HG03571 (cell line): ENCODE measurements around the gene OR7A17.

Experiments used
- ATAC-seq: cut with Tn5 transposase; IDR thresholded peaks from one replicate; pipeline ENCODE4 v1.9.1; 2021; ENCODE audit not compliant: unreplicated experiment

Gene OR7A17

GRCh38 chr19:14886032-14886431, at the start of gene OR7A17:
Gene OR7A17 (minus strand): TSS chr19:14886132. CDS start chr19:14881355, 4,777 bp downstream.
- ATAC-seq: no peak

DNA sequence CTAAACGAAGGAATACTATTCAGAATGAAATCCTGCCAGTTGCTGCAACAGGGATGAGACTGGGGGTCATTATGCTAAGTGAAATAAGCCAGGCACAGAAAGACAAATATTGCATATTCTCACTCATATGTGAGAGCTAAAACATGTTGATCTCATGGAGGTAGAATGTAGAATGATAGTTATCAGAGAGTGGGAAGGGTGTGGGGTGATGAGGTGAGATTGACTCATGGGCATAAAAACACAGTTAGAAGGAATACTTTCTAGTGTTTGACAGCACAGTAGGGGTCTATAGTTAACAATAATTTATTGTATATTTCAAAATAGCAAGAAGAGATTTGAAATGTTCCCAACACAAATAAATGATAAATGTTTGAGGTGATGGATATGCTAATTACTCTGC, 47.6 kb upstream of the OR7A17 start:
- no peak for ATAC-seq

- ATAC-seq: no peak
Observed at GRCh38 chr19:14916848-14917247, 30.9 kb upstream of the OR7A17 start.

GRCh38 chr19:14915116-14915515, 29.2 kb upstream of the OR7A17 start:
- ATAC-seq: no peak

GRCh38 chr19:14906711-14907110, 20.8 kb upstream of the OR7A17 start:
- ATAC-seq: no peak

DNA sequence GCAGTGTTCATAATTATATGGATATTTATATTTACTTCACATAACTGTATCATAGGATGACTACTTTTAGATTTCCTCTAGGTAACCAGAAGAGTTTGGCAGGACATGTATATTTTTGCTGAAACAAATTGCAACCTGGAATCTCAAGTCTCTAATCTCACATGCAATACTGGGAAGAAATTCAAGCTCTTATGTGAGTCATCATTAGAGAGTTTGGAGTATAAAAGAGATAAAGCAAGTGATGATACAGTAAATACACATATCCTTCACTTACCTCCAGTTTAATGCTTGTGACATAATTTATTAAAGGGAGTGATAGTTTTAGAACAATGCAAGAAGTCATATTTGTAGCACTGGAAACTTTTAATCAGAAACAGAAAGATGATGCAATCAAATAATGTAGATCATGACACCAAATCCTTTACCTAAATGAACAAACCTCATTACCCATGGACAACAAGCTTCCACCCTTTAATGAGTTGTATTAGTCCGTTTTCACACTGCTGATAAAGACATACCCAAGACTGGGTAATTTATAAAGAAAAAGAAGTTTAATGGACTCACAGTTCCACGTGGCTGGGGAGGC, 15.8 kb upstream of the OR7A17 start:
- ATAC-seq: no peak

DNA sequence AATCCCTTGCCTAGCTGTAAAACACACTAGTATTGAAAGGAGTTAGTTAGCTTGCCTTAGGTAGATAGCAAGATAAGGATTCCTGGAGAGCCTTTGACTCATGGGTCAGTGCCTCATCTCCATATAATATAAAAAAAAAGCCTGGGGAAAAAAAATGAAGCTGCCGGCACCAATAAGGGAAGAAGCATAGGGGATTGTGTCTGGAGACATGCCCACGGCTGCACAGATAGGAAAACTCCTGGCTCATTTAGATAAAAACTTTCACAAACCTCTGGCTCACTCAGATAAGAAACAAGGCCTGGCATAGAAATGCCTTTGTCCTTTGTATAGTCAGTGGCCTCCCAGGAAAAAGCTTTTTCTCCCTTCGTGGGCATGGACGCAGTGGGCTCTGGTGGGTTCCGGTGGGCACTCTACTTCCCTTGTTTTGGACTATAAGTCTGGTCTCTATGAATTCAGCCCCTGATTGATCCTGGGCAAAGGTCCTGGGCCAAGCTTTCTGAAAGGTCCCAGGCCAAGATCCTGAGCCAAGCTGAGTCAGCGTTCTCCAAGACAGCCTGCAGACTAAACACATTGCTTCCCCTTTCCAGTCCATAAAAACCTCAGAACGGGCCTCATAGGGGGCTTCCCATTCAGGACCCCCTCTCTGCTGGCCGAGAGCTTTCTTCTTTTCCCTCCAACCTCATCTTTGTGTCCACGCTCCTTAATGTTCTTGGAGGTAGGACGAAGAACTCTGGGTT, 4.9 kb upstream of the OR7A17 start:
- ATAC-seq: no peak

- ATAC-seq: no peak
Observed at GRCh38 chr19:14889994-14890642, 4.2 kb upstream of the OR7A17 start.

DNA sequence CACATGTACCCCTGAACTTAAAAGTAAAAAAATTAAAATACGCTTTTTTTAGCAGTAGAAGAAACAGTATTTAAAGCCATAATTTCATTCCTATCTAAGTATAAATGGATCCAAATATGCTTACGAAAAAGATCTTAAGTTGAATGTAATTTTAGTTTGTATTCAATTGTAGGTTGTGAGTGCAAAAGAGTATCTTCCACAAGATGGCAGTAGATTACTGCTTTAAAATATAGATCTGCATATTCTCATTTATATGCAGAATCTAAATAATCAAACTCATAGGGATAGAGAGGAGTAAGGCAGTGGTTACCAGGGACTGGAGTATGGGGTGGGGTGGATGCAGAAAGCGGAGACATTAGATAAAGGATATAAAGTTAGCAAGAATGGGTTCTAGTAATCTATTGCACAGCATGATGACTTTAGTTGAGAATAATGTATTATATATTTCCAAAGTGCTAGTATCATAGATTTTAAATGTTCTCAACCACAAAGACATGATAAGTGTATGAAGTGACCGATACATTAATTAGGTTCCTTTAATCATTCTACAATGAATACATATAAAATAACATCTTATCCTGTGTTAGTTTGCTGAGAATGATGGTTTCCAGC, 14.2 kb downstream of the OR7A17 start:
- no peak for ATAC-seq

DNA sequence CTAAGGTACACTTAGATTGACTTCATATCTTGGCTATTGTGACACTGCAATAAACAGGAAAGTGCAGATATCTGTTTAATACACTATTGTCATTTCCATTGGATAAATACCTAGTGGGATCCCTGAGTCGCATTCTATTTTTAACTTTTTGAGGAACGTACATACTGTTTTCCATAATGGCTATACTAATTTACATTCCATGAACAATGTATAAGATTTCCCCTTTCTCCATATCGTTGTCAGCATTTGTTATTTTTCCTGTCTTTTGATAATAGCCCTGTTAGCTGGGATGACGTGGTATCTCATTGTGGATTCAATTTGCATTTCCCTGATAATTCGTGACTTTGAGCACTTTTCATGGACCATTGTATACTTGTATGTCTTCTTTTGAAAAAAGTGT, 17.4 kb downstream of the OR7A17 start:
- ATAC-seq: no peak

GRCh38 chr19:14848822-14849221, 37.1 kb downstream of the OR7A17 start, which contains the start of gene OR7A10:
Gene OR7A10 (minus strand): TSS chr19:14848922. CDS start chr19:14841877, 7,045 bp downstream.
- no peak for ATAC-seq

DNA sequence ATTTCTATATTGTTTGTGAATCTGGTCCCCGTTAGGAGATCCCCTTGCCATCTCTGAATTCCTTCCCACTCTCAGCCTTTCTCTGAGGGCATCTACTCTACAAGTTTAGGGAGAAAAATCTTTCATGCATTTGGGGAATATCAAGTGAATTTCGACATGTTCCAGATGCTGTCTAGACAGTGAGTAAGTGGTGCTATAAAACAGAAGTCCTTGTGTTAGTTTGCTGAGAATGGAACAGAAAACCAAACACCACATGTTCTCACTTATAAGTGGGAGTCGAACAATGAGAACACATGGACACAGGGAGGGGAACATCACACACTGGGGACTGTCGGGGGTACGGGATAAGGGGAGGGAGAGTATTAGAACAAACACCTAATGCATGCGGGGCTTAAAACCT, 42.4 kb downstream of the OR7A17 start:
- no peak for ATAC-seq

DNA sequence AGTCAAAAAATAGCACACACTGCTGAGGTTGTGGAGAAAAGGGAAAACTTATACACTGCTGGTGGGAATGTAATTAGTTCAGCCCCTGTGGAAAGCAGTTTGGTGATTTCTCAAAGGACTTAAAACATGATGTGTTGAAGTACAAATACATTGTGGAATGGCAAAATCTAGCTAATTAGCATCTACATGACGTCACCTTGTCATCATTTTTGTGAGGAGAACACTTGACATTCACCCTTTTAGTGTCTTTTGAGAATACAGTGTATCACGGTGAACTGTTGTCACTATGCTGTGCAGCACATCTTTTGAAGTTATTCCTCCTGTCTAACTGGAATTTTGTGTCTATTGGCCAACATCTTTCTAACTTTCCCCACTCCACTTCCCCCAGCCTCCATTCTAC, 42.8 kb downstream of the OR7A17 start:
- ATAC-seq: no peak

DNA sequence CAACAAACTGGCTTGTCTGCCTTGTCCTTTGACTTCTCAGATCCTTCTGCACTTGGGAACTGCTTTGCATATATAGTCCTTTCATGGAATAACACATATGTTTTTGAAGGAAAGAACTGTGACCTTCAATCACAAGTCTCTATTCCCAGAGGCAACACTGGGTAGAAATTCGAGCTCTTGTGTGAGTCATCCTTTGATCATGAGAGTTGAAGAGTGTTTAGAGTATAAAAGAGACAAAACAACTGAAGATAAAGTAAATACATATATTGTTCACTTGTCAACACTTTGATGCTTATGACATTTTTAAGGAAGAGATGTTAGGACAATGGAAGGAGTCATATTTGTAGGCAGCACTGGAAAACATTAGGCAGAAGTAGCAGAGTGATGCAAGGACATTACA, 45.7 kb downstream of the OR7A17 start:
- no peak for ATAC-seq

DNA sequence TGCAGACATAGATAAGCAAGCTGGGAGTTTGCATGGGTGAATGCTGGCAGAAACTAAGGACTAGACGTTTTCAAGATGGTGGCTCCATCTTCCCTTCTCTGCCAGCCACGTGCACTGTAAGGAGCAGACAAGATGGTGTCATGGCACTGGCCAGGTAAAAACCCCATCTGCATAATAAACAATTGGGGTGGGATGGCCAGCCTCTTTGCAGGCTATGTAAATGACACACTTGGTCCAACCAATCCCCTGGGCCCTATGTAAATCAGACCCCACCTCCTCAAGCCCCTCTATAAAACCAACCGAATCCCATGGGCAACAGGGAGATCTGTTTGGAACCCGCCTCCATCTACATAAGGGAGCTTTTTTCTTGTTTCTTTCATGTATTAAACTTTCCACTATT, 48.5 kb downstream of the OR7A17 start:
- no peak for ATAC-seq

DNA sequence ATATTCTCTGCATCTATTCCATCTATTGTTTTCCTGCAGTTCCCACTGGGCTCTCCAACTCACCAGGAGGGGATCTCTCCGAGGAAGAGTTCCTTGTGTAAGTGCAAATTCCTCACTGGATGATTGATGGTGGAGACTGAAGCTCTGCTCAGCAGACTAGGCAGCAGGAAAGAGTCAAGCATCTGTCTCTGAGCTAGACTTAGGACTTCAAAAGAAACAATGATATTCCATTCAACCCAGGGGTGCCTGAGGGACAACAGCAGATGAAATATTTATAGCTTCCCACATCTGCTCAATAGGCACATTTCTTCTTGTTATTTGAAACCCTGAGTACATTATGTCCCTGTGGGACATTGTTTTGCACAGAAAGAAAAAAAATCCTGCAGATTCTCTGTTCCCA, 50.9 kb downstream of the OR7A17 start, which contains the start of the genes OR7A5 and OR7C1:
Gene OR7A5 (minus strand): TSS at position 175 of the 400 bp plus-strand sequence. CDS start 6,944 bp downstream, outside the sequence.
Gene OR7C1 (minus strand): TSS at position 175 of the 400 bp plus-strand sequence. CDS start 35,049 bp downstream, outside the sequence.
- no peak for ATAC-seq

DNA sequence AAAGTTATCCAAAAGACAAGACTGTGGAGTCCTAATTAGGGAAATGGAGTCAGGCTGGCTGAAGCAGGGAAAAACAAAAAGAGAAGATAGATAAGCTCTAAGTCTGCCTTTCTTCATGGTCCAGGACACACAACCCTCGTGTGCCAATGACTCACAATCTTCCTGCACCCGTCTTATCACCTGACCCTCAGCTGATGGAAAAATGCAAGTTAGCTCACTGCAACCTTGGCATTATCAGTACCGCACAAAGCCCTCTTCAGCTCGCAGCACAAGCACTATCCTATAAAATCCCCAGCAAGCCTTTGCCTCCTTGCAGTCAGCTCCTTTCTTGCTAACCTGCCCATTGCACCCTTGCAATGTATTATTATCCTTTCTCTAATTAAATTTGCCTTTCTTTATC, 55.2 kb downstream of the OR7A17 start:
- no peak for ATAC-seq
